Esophagus muscularis mucosa (tissue), 3 donors: Measurements from ENCODE around the gene GRP.

Experiments used
- POLR2A ChIP-seq: fragments of 450-650 bp; IDR thresholded peaks from one replicate; pipeline ENCODE4 v1.6.1; 2017; ENCODE audit warnings: antibody characterized with exemption, moderate library complexity, mild to moderate bottlenecking, low read depth
- POLR2AphosphoS5 ChIP-seq, 2 donors: sonication (generic); formaldehyde crosslinking; IDR thresholded peaks; one replicate each; pipeline ENCODE4 v1.6.1; 2017; ENCODE audit warnings: antibody characterized with exemption in 2 of 2
- TF ChIP-seq, protein P1 (sequence below), 3 experiments: fragments of 200-600 bp in 2 of 3; fragments of 450-650 bp in 1 of 3; sonication (generic) in 2 of 3; IDR thresholded peaks; one replicate each; pipeline ENCODE4 v1.5.1; 2017 to 2019; ENCODE audit warnings: antibody characterized with exemption in 3 of 3, mild to moderate bottlenecking in 2 of 3, moderate library complexity in 1 of 3

- TF ChIP-seq POLR2A (no peak), POLR2AphosphoS5 (IDR thresholded peaks at IDR 0.05) (no peak)
- TF ChIP-seq, protein P1, sequence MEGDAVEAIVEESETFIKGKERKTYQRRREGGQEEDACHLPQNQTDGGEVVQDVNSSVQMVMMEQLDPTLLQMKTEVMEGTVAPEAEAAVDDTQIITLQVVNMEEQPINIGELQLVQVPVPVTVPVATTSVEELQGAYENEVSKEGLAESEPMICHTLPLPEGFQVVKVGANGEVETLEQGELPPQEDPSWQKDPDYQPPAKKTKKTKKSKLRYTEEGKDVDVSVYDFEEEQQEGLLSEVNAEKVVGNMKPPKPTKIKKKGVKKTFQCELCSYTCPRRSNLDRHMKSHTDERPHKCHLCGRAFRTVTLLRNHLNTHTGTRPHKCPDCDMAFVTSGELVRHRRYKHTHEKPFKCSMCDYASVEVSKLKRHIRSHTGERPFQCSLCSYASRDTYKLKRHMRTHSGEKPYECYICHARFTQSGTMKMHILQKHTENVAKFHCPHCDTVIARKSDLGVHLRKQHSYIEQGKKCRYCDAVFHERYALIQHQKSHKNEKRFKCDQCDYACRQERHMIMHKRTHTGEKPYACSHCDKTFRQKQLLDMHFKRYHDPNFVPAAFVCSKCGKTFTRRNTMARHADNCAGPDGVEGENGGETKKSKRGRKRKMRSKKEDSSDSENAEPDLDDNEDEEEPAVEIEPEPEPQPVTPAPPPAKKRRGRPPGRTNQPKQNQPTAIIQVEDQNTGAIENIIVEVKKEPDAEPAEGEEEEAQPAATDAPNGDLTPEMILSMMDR (IDR thresholded peaks at IDR 0.05), result no peak
These were observed 22.9 kb downstream of the GRP start for GRCh38 chr18:59242906-59243305.
